OCI-LY3 (cell line): ENCODE measurements around the gene CSNK1G3.

Experiments used
- CTCF ChIP-seq: fragments of 200-600, 300-600 bp; sonication (generic); IDR thresholded peaks from 2 replicates; pipeline ENCODE4 v1.5.1; 2014; ENCODE audit warnings: antibody characterized with exemption, low read length, low read depth
- EZH2phosphoT487 ChIP-seq: fragments of 200-600 bp; shearing (Covaris generic); IDR thresholded peaks from 2 replicates; pipeline ENCODE4 v1.6.1; 2018; ENCODE audit warnings: antibody characterized with exemption, mixed run types, low read depth

DNA sequence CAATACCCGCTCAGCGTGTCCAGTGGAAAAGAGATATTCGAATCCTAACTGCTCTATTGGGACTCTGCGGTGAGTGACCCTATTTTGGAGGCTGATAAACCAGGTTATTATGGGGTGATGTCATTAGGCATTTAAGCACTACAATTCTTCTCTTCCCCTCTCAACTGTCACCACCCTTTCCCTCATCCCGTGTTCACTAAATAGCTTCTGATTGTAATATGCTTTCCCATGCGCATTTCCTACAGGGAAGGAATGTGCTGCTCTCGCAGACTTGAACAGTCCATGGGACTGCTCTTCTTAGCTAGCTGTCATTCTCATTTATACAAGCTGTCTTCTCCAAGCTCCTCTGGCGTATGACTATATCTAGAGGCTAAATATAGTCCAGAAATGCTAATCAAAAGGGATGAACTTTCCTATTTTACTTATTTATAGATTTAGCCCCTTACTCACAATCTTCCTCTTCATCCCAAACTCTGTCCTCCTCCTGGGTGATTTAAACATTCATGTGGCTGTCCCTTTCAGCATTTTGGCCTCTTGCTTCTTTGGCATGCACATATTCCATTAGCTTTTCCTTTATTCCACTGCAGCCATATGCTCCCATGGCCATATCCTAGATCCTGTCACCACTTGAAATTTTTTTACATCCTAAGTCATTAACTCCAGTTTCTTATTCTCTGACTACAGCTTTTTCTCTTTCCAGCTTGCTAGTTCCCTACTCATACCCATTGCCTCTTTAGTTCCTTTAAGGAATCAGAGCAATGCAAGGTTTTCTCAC is 39.6 kb upstream of the CSNK1G3 start:
- TF ChIP-seq CTCF: no peak
- no peak for TF ChIP-seq EZH2phosphoT487
